SIG-M5 treated with dmso at 0.1 percent for 504 hours (cell line): Measurements from ENCODE around the gene SNTG2.

Experiments
- DNase-seq: peaks from one replicate; lab custom pipeline; 2025; ENCODE audit not compliant: unreplicated experiment; lab: John Stamatoyannopoulos, UW

SNTG2 gene

GRCh38 chr2:987789-988188 lies 37.1 kb downstream of the SNTG2 start:
- DNase-seq, result no peak

- no peak for DNase-seq
Measured at GRCh38 chr2:989781-990467, 39.3 kb downstream of the SNTG2 start.

DNA sequence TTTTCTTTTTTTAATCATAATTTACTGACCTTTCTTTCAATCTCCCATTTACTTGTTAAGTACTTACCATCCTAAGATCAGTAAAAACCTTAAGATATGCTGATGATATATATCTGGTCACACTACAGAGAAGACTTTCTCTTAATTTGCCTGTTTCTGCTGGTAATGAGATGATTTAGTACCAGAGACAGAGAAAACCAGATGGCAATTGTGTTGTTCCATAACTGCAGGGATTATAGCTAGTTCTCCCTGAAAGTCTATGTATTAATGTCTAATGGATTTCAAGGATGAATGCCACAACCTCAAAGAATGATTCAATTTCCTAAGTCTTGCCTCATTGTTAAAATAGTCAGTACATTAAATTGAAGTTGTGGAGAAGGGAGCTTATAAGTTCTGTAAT lies 40.3 kb downstream of the SNTG2 start:
- no peak for DNase-seq

DNA sequence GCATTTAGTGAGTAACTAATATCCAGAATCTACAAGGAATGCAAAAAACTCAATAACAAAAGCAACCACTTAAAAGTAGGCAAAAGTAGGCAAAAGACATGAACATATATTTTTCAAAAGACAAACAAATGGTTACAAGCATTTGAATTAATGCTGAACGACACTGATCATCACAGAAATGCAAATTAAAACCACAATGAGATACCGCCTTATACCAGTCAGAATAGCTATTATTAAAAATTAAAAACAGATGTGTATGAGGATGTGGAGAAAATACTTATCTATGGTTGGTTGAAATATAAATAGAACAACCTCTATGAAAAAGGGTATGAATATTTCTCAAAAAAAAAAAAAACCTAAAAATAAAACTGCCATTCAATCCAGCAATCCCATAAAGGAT lies 51.7 kb downstream of the SNTG2 start:
- no peak for DNase-seq

- DNase-seq, result no peak
Measured at GRCh38 chr2:1004398-1004797, 53.7 kb downstream of the SNTG2 start.

DNA sequence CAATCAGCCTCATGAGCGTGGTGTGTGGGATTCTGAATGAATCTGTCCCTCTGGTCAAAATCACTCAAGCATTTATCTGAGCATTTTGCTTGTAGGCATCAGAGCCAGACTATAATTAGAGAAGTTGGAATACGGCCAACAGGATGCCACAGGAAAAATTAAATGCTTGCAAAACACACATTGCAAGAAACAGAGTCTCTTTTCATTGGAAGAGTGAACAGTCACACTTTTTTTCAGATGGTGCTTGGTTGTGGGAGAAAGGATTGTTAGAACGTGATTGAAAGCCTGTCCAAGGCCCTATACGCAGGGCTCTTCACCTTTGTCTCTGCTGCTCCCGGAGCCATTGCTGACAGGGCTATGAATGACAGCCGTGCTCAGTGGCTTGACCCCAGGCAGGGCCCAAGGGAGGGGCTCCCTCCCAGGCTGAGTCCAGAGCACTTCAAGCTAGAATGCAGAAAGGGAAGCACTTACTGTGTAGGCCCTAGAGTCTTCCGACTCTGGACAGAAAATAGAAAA lies 59.8 kb downstream of the SNTG2 start:
- DNase-seq, result no peak

- DNase-seq, result no peak
Measured at GRCh38 chr2:1011006-1011405, 60.4 kb downstream of the SNTG2 start.

GRCh38 chr2:1011985-1012384 lies 61.3 kb downstream of the SNTG2 start:
- no peak for DNase-seq

DNA sequence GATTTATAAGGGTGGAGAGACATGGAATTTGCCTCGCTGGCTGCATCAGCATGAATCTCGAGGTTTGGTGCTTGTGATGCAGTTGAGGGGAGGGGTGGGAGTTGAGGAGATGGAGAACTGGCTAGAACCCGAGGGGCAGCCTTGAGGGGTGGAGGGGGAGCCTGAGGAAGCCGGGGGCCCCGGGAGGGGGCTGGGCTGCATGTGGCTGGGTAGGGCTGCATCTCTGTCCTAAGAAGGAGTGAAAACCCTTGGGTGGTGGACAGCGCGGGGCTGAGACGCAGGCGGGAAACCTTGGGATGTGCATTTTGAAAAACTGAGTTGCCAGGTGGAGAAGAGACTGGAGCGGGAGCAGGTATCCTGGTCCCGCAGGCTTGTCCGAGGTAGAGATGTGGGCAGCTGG lies 64.2 kb downstream of the SNTG2 start:
- no peak for DNase-seq

GRCh38 chr2:1016500-1016899 lies 65.9 kb downstream of the SNTG2 start:
- DNase-seq, result no peak

GRCh38 chr2:1017827-1018226 lies 67.2 kb downstream of the SNTG2 start:
- no peak for DNase-seq

GRCh38 chr2:1020206-1020605 lies 69.6 kb downstream of the SNTG2 start:
- DNase-seq, result no peak

- no peak for DNase-seq
Measured at GRCh38 chr2:1022178-1022577, 71.5 kb downstream of the SNTG2 start.

GRCh38 chr2:1024981-1025380 lies 74.3 kb downstream of the SNTG2 start:
- DNase-seq, result no peak

GRCh38 chr2:1026141-1026540 lies 75.5 kb downstream of the SNTG2 start:
- no peak for DNase-seq

DNA sequence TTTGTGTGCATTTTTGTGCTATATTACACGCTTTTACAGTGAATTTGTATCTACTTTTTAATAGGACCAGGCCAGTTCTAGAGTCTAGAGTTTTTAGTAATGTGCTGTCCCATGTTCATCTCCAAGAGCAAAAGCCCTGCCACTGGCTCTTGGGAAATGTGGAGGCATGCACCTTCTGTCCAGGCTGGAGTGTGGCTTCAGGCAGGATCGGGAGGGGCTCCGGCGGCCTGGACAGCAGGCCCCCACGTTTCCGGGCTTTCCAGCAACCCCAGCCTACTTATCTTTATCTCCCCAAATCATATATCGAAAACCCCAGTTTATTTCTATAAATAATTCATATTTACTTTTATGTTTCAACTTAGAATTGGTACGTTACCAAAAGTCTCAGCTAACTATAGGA lies 78.2 kb downstream of the SNTG2 start:
- no peak for DNase-seq

- no peak for DNase-seq
Measured at GRCh38 chr2:1032030-1032429, 81.4 kb downstream of the SNTG2 start.

DNA sequence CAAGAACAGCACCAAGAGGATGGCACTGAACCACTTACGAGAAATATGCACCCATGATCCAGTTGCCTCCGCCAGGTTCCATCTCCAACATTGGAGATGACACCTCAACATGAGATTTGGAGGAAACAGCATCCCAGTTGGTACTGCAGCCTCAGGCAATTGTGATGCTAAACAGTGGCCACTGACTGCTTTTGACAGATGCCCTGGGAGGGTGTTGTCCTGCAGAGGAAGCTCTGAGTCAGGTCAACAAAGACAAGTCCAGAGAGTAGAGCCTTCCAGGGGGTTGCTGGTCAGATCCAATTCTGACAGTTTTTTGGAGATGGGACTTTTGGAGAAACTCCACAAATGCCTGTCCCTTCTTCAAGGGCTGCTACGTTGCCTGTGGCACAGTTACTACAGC lies 82.4 kb downstream of the SNTG2 start:
- DNase-seq, result no peak

DNA sequence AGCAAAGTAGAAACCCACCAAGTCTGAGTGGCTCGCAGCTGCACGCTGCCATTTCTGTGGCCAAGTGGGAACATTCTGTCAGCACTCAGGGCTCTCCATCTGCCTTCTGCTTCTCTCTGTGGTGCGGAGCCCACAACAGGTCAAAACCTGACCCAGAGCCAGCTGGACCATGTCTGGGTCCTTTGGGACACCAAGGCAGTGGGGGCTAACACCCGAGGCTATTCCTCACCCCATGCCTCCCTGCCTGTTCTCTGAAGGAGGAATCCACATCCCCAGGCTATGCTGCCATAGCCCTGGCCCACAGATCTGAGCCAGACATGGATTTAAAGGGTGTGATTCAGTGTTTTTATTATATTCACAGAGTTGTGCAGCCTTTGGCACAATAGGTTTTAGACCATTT lies 86.4 kb downstream of the SNTG2 start:
- no peak for DNase-seq

- DNase-seq, result no peak
Measured at GRCh38 chr2:1039549-1039948, 88.9 kb downstream of the SNTG2 start.

DNA sequence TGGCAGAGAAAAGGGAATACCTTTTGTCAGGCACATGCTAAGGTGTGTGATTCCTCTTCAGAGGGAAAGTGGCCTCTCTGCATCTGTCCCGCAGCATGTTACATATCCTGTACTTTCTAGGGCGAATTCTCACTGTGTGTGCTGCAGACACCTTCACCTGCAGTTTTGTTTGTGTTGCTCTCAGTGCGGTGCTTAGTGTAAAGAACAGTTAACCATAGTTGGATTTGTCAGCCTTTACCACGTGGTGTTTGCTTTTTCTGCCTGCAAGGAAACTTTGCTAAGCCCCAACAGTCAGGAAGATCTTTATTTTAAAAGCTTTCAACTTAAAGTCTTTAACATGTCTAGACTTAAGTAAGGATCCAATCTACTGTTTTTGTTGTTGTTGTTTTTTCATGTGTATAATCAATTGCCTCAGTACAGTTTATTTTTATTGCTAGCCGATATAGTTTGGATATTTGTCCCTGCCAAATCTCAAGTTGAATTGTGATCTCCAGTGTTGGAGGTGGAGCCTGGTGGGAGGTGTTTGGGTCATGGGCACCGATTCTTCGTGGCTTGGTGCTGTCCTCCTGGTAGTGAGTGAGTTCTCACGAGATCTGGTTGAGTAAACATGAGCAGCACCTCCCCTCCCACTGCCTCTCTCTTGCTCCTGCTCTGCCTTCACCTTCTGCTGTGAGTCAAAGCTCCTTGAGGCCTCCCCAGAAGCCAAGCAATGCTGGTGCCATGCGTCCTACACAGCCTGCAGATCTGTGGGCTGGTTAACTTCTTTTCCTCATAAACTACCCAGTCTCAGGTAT lies 90.6 kb downstream of the SNTG2 start:
- no peak for DNase-seq

GRCh38 chr2:1045109-1045508 lies 94.5 kb downstream of the SNTG2 start:
- DNase-seq, result no peak

DNA sequence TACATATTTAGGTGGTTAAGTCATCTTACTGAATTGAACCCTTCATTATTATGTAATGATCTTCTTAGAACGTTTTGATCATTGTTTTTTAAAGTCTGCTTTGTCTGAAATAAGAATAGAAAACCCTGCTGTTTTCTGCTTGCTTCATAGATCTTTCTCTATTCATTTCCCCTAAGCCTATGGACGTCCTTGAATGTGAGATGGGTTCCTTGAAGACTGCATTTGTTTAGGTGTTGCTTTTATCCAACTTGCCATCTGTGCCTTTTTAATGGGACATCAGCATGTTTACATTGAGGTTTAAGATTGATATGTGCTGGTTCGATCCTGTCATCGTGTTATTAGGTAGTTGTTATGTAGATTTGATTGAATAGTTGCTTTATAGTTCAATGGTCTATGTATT lies 95.4 kb downstream of the SNTG2 start:
- DNase-seq, result no peak
